Body of pancreas (tissue), 4 donors: ENCODE measurements around the gene GCNA. TPM values are rescaled to one million over a fixed set of nuclear protein-coding genes. Genes with fewer than 3 reads are reported as not detected.
A peak's percentile ranks its signal among the peaks of the same experiment; 100 is the strongest.

Source experiments
- ATAC-seq: fragments of 150-250 bp; one replicate; pipeline ENCODE4 v1.9.1; 2016
- DNase-seq, 4 donors: peaks; one replicate each; pipeline ENCODE4 v3.0.0-alpha.2; 2019
- H3K27ac ChIP-seq, 4 donors: fragments of 200-600 bp; sonication (generic); 1 replicate in 3 of 4; 2 replicates in 1 of 4; pipeline versions ENCODE4 v1.5.1 to v1.6.1; 2016 to 2019; ENCODE audit warnings: mild to moderate bottlenecking in 1 of 4, mixed read lengths in 1 of 4, moderate library complexity in 1 of 4
- H3K27me3 ChIP-seq, 2 donors: fragments of 200-600 bp; sonication (generic); one replicate each; pipeline ENCODE4 v1.6.0; 2016; ENCODE audit warnings: mild to moderate bottlenecking in 1 of 2
- H3K36me3 ChIP-seq, 2 donors: fragments of 200-600 bp; sonication (generic); replicated peaks in 1 of 2; 2 replicates each; pipeline ENCODE4 v1.5.1; 2016; ENCODE audit warnings: low read depth in 2 of 2; ENCODE audit not compliant: insufficient read depth in 1 of 2
- H3K4me1 ChIP-seq: fragments of 200-600 bp; sonication (generic); one replicate; pipeline ENCODE4 v1.6.0; 2016
- H3K4me3 ChIP-seq, 2 donors: fragments of 200-600 bp; sonication (generic); 1 replicate in 1 of 2; 2 replicates in 1 of 2; pipeline ENCODE4 v1.5.1; 2016 to 2019
- H3K9me3 ChIP-seq, 3 donors: fragments of 200-600 bp; sonication (generic); 1 replicate in 2 of 3; 2 replicates in 1 of 3; pipeline ENCODE4 v1.5.1; 2016
- POLR2A ChIP-seq, 3 donors: fragments of 450-650 bp; IDR thresholded peaks; one replicate each; pipeline ENCODE4 v1.6.1; 2016; ENCODE audit warnings: antibody characterized with exemption in 3 of 3, mild to moderate bottlenecking in 2 of 3
- WGBS, 2 donors: methylation state at CpG; one replicate each; pipeline ENCODE4 v1.1.5; 2017; 5-methylcytosine and 5-hydroxymethylcytosine counted together
- intact Hi-C: fragments of 100-400 bp; cut with DNase I; formaldehyde crosslinking; loops from one replicate; pipeline ENCODE4 v1.15.1; 2023
- total RNA-seq, 2 donors: library from RNA; depleted of rRNA; stranded (reverse); fragments of >200 nt; gene quantifications; one replicate each; pipeline ENCODE4 v1.1.0, GENCODE V29; 2016
- TF ChIP-seq, protein P1 (sequence below), 7 experiments: fragments of 450-650 bp in 4 of 7; fragments of 200-600 bp in 3 of 7; sonication (generic) in 3 of 7; IDR thresholded peaks; one replicate each; pipeline ENCODE4 v1.5.1; 2016 to 2019; ENCODE audit warnings: antibody characterized with exemption in 7 of 7

GCNA gene, protein sequence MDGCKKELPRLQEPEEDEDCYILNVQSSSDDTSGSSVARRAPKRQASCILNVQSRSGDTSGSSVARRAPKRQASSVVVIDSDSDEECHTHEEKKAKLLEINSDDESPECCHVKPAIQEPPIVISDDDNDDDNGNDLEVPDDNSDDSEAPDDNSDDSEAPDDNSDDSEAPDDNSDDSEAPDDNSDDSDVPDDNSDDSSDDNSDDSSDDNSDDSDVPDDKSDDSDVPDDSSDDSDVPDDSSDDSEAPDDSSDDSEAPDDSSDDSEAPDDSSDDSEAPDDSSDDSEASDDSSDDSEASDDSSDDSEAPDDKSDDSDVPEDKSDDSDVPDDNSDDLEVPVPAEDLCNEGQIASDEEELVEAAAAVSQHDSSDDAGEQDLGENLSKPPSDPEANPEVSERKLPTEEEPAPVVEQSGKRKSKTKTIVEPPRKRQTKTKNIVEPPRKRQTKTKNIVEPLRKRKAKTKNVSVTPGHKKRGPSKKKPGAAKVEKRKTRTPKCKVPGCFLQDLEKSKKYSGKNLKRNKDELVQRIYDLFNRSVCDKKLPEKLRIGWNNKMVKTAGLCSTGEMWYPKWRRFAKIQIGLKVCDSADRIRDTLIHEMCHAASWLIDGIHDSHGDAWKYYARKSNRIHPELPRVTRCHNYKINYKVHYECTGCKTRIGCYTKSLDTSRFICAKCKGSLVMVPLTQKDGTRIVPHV
- total RNA-seq = 1 to 10 TPM; 3.6 to 6.9 TPM

DNA sequence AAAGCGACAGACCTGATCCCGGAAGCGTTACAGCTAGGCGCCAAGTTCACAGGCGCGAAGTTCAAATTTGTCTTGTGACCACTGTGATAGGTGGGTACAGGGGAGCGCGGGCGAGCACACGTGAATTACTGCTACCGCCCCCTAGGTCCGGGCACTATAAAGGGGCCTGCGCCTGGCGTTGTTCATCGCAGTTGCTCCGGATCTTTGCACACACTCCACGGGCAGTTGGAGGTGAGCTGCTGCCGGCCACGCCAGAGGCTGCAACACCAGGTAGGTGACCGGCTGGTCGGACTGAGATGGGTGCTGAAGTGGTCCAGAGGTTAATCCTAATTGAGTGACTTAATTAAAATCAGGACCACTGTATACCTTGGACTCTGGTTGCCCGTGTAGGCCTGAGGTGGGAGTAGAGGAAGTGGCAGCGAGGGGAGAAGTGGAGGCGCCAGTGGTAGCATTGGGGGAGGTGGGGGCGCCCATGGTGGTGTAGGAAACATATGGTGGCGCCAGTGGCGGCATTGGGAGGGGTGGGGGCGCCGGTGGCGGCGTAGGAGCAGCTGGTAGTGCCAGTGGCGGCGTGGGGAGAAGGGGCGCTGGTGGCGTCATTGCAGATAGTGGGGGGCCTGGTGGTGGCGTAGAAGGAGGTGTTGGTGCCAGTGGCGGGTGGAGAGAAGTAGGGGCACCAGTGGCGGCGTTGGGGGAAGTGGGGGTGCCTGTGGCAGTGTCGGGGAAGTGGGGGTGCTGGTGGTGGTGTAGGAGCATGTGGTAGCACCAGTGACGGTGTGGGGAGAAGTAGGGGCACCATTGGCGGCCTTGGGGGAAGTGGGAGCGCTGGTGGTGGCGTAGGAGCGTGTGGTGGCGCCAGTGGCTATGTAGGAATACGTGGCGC lies at the start of gene GCNA:
GCNA (plus strand) TSS at position 185 of the 883 bp plus-strand sequence. CDS start 2,385 bp downstream, outside the sequence.
- intact Hi-C loops = loop anchor here (10.0 kb wide), 1 partner anchor 174 kb away; no protein-coding TSS in a partner anchor
- H3K36me3 ChIP-seq = peaks cover 0 to 2% of the 10 kb centered on the region in 2 donors
- 92 to 98% methylated on average over 11 to 27 of the region's 48 CpGs for WGBS, 2 donors
- no peak within 1 kb of the TSS for H3K4me3 ChIP-seq
- no peaks in the 10 kb centered on the region for H3K9me3 ChIP-seq
- TF ChIP-seq, protein P1, sequence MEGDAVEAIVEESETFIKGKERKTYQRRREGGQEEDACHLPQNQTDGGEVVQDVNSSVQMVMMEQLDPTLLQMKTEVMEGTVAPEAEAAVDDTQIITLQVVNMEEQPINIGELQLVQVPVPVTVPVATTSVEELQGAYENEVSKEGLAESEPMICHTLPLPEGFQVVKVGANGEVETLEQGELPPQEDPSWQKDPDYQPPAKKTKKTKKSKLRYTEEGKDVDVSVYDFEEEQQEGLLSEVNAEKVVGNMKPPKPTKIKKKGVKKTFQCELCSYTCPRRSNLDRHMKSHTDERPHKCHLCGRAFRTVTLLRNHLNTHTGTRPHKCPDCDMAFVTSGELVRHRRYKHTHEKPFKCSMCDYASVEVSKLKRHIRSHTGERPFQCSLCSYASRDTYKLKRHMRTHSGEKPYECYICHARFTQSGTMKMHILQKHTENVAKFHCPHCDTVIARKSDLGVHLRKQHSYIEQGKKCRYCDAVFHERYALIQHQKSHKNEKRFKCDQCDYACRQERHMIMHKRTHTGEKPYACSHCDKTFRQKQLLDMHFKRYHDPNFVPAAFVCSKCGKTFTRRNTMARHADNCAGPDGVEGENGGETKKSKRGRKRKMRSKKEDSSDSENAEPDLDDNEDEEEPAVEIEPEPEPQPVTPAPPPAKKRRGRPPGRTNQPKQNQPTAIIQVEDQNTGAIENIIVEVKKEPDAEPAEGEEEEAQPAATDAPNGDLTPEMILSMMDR (IDR thresholded peaks at IDR 0.05) = no peak
- no peak for TF ChIP-seq POLR2A (IDR thresholded peaks at IDR 0.05)
- H3K27me3 ChIP-seq = no peaks in the 10 kb centered on the region
- ATAC-seq = no peak
- no peak for DNase-seq
- no peaks in the 10 kb centered on the region for H3K4me1 ChIP-seq
- no peak within 1 kb of the TSS for H3K27ac ChIP-seq

DNA sequence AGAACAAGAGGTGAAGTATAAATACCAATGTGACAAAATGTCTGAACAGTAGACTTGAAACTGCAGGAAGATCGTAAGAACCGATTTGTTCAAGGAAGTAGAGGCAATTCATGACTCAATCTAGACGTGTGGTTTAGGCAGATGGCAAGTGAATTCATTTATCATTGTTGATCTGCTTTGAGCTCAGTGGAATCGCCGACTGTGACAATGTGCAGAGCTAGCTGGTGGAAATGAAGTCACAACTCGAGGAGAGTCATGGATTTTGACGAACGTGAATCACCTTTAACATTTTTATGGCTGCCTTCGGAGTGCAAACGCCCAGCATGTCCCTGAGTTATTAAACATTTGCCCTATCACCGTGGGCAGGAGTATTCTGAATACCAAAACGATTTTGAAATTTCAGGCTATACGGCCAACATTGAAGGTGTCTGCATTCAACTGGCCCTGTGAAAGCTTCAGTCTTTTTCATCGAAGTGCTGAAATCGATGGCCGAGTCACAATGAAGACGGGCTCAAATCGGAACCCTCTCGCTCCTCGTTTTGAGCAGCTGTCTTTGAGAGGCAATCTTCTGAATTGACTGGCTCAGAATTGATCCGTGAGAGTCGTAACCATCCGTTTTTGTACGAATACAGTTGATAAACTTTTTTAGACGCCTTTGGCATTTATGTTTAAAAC lies 46.0 kb upstream of the GCNA start:
- no peaks in the 10 kb centered on the region for H3K4me1 ChIP-seq
- no peak overlapping the region for H3K4me3 ChIP-seq
- no peaks in the 10 kb centered on the region for H3K36me3 ChIP-seq
- no peak for TF ChIP-seq POLR2A (IDR thresholded peaks at IDR 0.05)
- TF ChIP-seq, protein P1 (IDR thresholded peaks at IDR 0.05) = no peak
- intact Hi-C loops = no loop called here
- H3K27me3 ChIP-seq = no peaks in the 10 kb centered on the region
- 0 to 1% methylated on average over 9 to 24 of the region's 25 CpGs for WGBS, 2 donors
- no peaks in the 10 kb centered on the region for H3K9me3 ChIP-seq
- H3K27ac ChIP-seq = peak overlapping the region; percentile 72 to 94 (median 90)
- peak in 3 of 4 donors; percentile 14 to 27 (median 14) for DNase-seq
- ATAC-seq = peak; percentile 12

DNA sequence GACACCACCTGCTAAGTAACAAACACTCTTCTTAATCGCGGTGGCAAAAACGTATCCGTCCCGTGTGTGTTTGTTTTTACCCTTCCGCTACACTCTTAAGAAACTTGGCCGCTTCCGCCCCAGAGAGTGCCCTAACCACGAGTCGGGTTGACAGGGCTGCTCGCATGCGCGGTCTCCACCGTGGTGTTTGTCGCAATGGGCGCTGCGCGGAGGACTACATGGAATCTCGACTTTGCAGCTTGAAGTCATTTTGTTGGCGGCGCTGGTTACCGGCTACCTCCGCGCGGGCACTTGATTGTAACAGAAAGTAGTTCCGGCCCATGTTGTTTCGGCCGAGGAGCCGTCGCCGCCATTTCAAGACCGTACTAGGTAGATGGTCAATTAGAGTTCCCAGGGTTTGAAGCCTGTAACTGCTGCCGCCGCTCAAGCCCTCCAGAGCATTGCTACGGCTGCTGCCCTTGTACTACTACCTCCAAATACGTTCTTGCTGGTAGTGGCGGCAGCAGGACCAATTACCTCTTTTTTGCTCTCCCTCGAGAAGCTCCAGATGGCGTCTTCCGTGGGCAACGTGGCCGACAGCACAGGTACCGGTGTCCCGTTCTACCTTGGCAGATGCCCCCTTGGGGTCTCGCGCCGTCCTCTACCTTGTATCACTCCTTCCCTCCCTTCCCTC lies 45.3 kb upstream of the GCNA start, which contains the start of gene OGT:
OGT (plus strand) TSS at position 352 of the 673 bp plus-strand sequence; CDS start at position 548, 196 bp downstream.
- intact Hi-C loops = no loop called here
- Histone ChIP-seq H3K9me3 (no peaks in the 10 kb centered on the region), H3K36me3 (no peaks in the 10 kb centered on the region), H3K4me1 (peaks cover 5% of the 10 kb centered on the region), H3K4me3 (peak within 1 kb of the TSS; percentile 52 to 77), H3K27ac (peak within 1 kb of the TSS; percentile 72 to 94 (median 90)), H3K27me3 (no peaks in the 10 kb centered on the region)
- WGBS, 2 donors = 0% methylated on average over 14 to 42 of the region's 47 CpGs
- peak; percentile 96 for ATAC-seq
- DNase-seq = peak; percentile 95 to 97 (median 96)
- TF ChIP-seq, protein P1 (IDR thresholded peaks at IDR 0.05) = no peak
- TF ChIP-seq POLR2A (IDR thresholded peaks at IDR 0.05) = peak; percentile 71 to 94 (median 90)

DNA sequence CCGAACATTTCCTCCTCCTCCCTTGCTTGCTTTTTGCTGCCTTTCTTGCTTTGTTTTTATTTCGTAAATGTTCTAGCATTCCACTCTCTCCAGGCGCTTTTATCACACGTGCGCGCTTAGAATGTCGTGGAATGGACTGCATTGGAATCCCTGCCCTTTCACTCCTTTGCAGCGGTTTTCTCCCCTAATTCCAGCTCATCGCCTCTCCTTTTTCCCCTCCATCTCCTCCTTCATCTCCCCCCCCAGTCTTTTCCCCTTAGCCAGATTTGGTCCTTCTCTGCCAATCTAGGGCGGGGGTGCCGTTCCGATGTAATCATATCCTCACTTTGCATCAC lies 44.8 kb upstream of the GCNA start:
- Histone ChIP-seq H3K27ac (peak overlapping the region; percentile 53 to 94 (median 90)), H3K9me3 (no peaks in the 10 kb centered on the region), H3K36me3 (no peaks in the 10 kb centered on the region), H3K4me1 (peaks cover 7% of the 10 kb centered on the region), H3K4me3 (peak overlapping the region; percentile 52 to 77), H3K27me3 (no peaks in the 10 kb centered on the region)
- TF ChIP-seq, protein P1 (IDR thresholded peaks at IDR 0.05) = no peak
- TF ChIP-seq POLR2A (IDR thresholded peaks at IDR 0.05) = no peak
- ATAC-seq (no peak), DNase-seq (no peak)
- intact Hi-C loops = no loop called here
- 0 to 2% methylated on average over 9 to 10 of the region's 12 CpGs for WGBS, 2 donors
